GM19328 (cell line): Measurements from ENCODE around the gene CELSR2.

Source experiments
- ATAC-seq: cut with Tn5 transposase; IDR thresholded peaks from one replicate; pipeline ENCODE4 v1.9.1; 2021; ENCODE audit warnings: mild to moderate bottlenecking, moderate library complexity; ENCODE audit not compliant: unreplicated experiment

The CELSR2 gene

GRCh38 chr1:109261578-109261977 lies 12.2 kb downstream of the CELSR2 start:
- ATAC-seq = no peak

- no peak for ATAC-seq
Measured at GRCh38 chr1:109262231-109263055, 13.1 kb downstream of the CELSR2 start.

- no peak for ATAC-seq
Measured at GRCh38 chr1:109263234-109263596, 13.9 kb downstream of the CELSR2 start.

GRCh38 chr1:109263597-109264378 lies 14.4 kb downstream of the CELSR2 start:
- ATAC-seq = peak; percentile 82

GRCh38 chr1:109264379-109264755 lies 15.0 kb downstream of the CELSR2 start:
- no peak for ATAC-seq

GRCh38 chr1:109265016-109265415 lies 15.7 kb downstream of the CELSR2 start:
- no peak for ATAC-seq

- ATAC-seq = no peak
Measured at GRCh38 chr1:109265741-109266330, 16.5 kb downstream of the CELSR2 start.

GRCh38 chr1:109266965-109267364 lies 17.6 kb downstream of the CELSR2 start:
- no peak for ATAC-seq

- ATAC-seq = no peak
Measured at GRCh38 chr1:109267743-109268300, 18.5 kb downstream of the CELSR2 start.

GRCh38 chr1:109268431-109269211 lies 19.3 kb downstream of the CELSR2 start:
- no peak for ATAC-seq

- ATAC-seq = no peak
Measured at GRCh38 chr1:109269212-109269980, 20.1 kb downstream of the CELSR2 start.

- no peak for ATAC-seq
Measured at GRCh38 chr1:109269981-109270622, 20.8 kb downstream of the CELSR2 start.

- ATAC-seq = no peak
Measured at GRCh38 chr1:109270623-109271317, 21.4 kb downstream of the CELSR2 start.

- no peak for ATAC-seq
Measured at GRCh38 chr1:109271458-109271857, 22.1 kb downstream of the CELSR2 start.

GRCh38 chr1:109272021-109272799 lies 22.9 kb downstream of the CELSR2 start:
- ATAC-seq = no peak

- no peak for ATAC-seq
Measured at GRCh38 chr1:109272831-109273547, 23.6 kb downstream of the CELSR2 start.

GRCh38 chr1:109273570-109274288 lies 24.4 kb downstream of the CELSR2 start:
- no peak for ATAC-seq
